Ovary (tissue), 3 donors: Measurements from ENCODE around the gene CTNNAL1.

Experiments used
- EP300 ChIP-seq: sonication (generic); formaldehyde crosslinking; IDR thresholded peaks from one replicate; pipeline ENCODE4 v1.6.1; 2017; ENCODE audit warnings: antibody characterized with exemption
- POLR2A ChIP-seq: fragments of 450-650 bp; IDR thresholded peaks from one replicate; pipeline ENCODE4 v1.6.1; 2017; ENCODE audit warnings: antibody characterized with exemption, mild to moderate bottlenecking, moderate library complexity
- TF ChIP-seq, protein P1 (sequence below), 3 donors: fragments of 450-650 bp in 2 of 3; fragments of 200-600 bp in 1 of 3; IDR thresholded peaks; one replicate each; pipeline versions ENCODE4 v1.5.1 to v1.8.0; 2016 to 2022; ENCODE audit warnings: antibody characterized with exemption in 3 of 3, mild to moderate bottlenecking in 1 of 3
- donor health status: DM: no; HTN: no; CAD: no.

DNA sequence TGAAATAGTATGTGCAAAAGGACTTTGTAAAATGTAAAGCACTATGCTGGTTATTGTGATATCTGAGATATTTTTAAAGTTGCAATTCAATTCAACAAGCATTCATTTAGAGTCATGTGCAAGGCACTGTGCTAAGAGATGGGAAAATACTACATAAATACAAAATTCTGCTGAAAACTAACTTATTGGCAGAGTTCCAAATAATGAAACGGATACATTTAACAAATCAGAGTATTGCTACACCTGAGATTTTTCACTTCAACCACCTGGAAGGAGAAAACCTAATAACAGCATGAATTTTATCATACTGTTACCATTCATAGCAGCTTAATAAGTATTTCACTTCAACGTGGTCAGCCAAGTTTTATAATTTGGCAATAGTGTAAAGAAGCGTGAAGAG, 6.1 kb upstream of the CTNNAL1 start:
- no peak for TF ChIP-seq EP300
- TF ChIP-seq, protein P1, sequence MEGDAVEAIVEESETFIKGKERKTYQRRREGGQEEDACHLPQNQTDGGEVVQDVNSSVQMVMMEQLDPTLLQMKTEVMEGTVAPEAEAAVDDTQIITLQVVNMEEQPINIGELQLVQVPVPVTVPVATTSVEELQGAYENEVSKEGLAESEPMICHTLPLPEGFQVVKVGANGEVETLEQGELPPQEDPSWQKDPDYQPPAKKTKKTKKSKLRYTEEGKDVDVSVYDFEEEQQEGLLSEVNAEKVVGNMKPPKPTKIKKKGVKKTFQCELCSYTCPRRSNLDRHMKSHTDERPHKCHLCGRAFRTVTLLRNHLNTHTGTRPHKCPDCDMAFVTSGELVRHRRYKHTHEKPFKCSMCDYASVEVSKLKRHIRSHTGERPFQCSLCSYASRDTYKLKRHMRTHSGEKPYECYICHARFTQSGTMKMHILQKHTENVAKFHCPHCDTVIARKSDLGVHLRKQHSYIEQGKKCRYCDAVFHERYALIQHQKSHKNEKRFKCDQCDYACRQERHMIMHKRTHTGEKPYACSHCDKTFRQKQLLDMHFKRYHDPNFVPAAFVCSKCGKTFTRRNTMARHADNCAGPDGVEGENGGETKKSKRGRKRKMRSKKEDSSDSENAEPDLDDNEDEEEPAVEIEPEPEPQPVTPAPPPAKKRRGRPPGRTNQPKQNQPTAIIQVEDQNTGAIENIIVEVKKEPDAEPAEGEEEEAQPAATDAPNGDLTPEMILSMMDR (IDR thresholded peaks at IDR 0.05) = no peak
- TF ChIP-seq POLR2A = no peak
